MM.1S (cell line): ENCODE data around the gene ZBTB46.

ENCODE experiments used
- DNase-seq: peaks from one replicate; pipeline ENCODE4 v3.0.0-alpha.2; 2015
- H2AFZ ChIP-seq: fragments of 300-600 bp; sonication (generic); 2 replicates; pipeline ENCODE4 v1.6.0; 2016; ENCODE audit warnings: antibody characterized with exemption, low read length
- H3F3A ChIP-seq: fragments of 300-600 bp; sonication (generic); 2 replicates; pipeline ENCODE4 v1.6.1; 2016; ENCODE audit warnings: mild to moderate bottlenecking, antibody characterized with exemption, low read length, moderate library complexity, mixed read lengths; ENCODE audit not compliant: insufficient read depth
- H3K27ac ChIP-seq: fragments of 300-600 bp; sonication (generic); 2 replicates; pipeline ENCODE4 v1.5.1; 2016; ENCODE audit warnings: mild to moderate bottlenecking, low read length
- H3K27me3 ChIP-seq: fragments of 300-600 bp; sonication (generic); replicated peaks from 2 replicates; pipeline ENCODE4 v1.6.0; 2016; ENCODE audit warnings: low read length; ENCODE audit not compliant: insufficient read depth
- H3K36me3 ChIP-seq: fragments of 300-600 bp; sonication (generic); replicated peaks from 2 replicates; pipeline ENCODE4 v1.6.1; 2016; ENCODE audit warnings: mild to moderate bottlenecking, low read length, mixed read lengths; ENCODE audit not compliant: insufficient read depth
- H3K4me1 ChIP-seq: fragments of 300-600 bp; sonication (generic); 2 replicates; pipeline ENCODE4 v1.6.1; 2016; ENCODE audit warnings: low read length, mixed read lengths
- H3K4me2 ChIP-seq: fragments of 300-600 bp; sonication (generic); 2 replicates; pipeline ENCODE4 v1.6.0; 2016; ENCODE audit warnings: low read depth, low read length
- H3K4me3 ChIP-seq: fragments of 300-600 bp; sonication (generic); 2 replicates; pipeline ENCODE4 v1.5.1; 2016; ENCODE audit warnings: low read length, mixed read lengths
- H3K79me2 ChIP-seq: fragments of 300-600 bp; sonication (generic); 2 replicates; pipeline ENCODE4 v1.6.1; 2016; ENCODE audit warnings: mixed run types, low read length, mixed read lengths
- H3K9ac ChIP-seq: fragments of 300-600 bp; sonication (generic); 2 replicates; pipeline ENCODE4 v1.6.1; 2016; ENCODE audit warnings: low read length, mixed read lengths
- H3K9me2 ChIP-seq: fragments of 300-600 bp; sonication (generic); replicated peaks from 2 replicates; pipeline ENCODE4 v1.6.1; 2016; ENCODE audit warnings: mild to moderate bottlenecking, low read length, mixed read lengths; ENCODE audit not compliant: insufficient read depth
- H3K9me3 ChIP-seq: fragments of 300-600 bp; sonication (generic); replicated peaks from 2 replicates; pipeline ENCODE4 v1.6.1; 2016; ENCODE audit warnings: mild to moderate bottlenecking, low read length, mixed read lengths; ENCODE audit not compliant: insufficient read depth
- H4K20me1 ChIP-seq: fragments of 300-600 bp; sonication (generic); 2 replicates; pipeline ENCODE4 v1.6.1; 2016; ENCODE audit warnings: mild to moderate bottlenecking, low read length, moderate library complexity, mixed read lengths; ENCODE audit not compliant: insufficient read depth
- CTCF ChIP-seq: fragments of 300-600 bp; sonication (generic); IDR thresholded peaks from 2 replicates; pipeline ENCODE4 v1.5.1; 2016; ENCODE audit warnings: antibody characterized with exemption, low read length, mixed read lengths
- EZH2 ChIP-seq: fragments of 300-600 bp; sonication (generic); optimal IDR thresholded peaks from 2 replicates; pipeline ENCODE3; 2017; ENCODE audit warnings: low read depth, mild to moderate bottlenecking, antibody characterized with exemption, low read length, mixed read lengths
- EZH2phosphoT487 ChIP-seq: fragments of 300-600 bp; sonication (generic); IDR thresholded peaks from 2 replicates; pipeline ENCODE4 v1.6.1; 2018; ENCODE audit warnings: antibody characterized with exemption, low read length

ZBTB46 gene

GRCh38 chr20:63830841-63831588 is at the start of gene ZBTB46:
TSS of gene ZBTB46 (minus strand) at chr20:63831264. CDS start at chr20:63790757, 40,507 bp downstream.
- peaks cover 5% of the 10 kb centered on the region for H3K4me1 ChIP-seq
- no peaks in the 10 kb centered on the region for H3K36me3 ChIP-seq
- H3F3A ChIP-seq, result no peaks in the 10 kb centered on the region
- peak; percentile 53 for DNase-seq
- H3K79me2 ChIP-seq, result no peaks in the 10 kb centered on the region
- TF ChIP-seq EZH2 (no peak), CTCF (no peak), EZH2phosphoT487 (no peak)
- no peak within 1 kb of the TSS for H2AFZ ChIP-seq
- H3K9ac ChIP-seq, result no peak within 1 kb of the TSS
- no peaks in the 10 kb centered on the region for H3K9me3 ChIP-seq
- H3K27me3 ChIP-seq, result peaks cover 56% of the 10 kb centered on the region
- H3K4me2 ChIP-seq, result no peak within 1 kb of the TSS
- no peak within 1 kb of the TSS for H3K4me3 ChIP-seq
- no peak within 1 kb of the TSS for H3K27ac ChIP-seq
- no peaks in the 10 kb centered on the region for H4K20me1 ChIP-seq
- H3K9me2 ChIP-seq, result no peaks in the 10 kb centered on the region

- no peak overlapping the region for H2AFZ ChIP-seq
- TF ChIP-seq EZH2, result no peak
- TF ChIP-seq CTCF, result no peak
- TF ChIP-seq EZH2phosphoT487, result no peak
- no peaks in the 10 kb centered on the region for H4K20me1 ChIP-seq
- H3K4me2 ChIP-seq, result no peak overlapping the region
- peaks cover 15% of the 10 kb centered on the region for H3K79me2 ChIP-seq
- DNase-seq, result no peak
- no peak overlapping the region for H3K9ac ChIP-seq
- H3F3A ChIP-seq, result no peaks in the 10 kb centered on the region
- H3K27ac ChIP-seq, result no peak overlapping the region
- no peaks in the 10 kb centered on the region for H3K4me1 ChIP-seq
- H3K27me3 ChIP-seq, result no peaks in the 10 kb centered on the region
- H3K9me2 ChIP-seq, result no peaks in the 10 kb centered on the region
- no peaks in the 10 kb centered on the region for H3K36me3 ChIP-seq
- no peaks in the 10 kb centered on the region for H3K9me3 ChIP-seq
- no peak overlapping the region for H3K4me3 ChIP-seq
Observed at GRCh38 chr20:63878899-63879663, 48.0 kb upstream of the ZBTB46 start.

GRCh38 chr20:63877755-63878470 is 46.8 kb upstream of the ZBTB46 start:
- no peaks in the 10 kb centered on the region for H3K36me3 ChIP-seq
- H3K9ac ChIP-seq, result no peak overlapping the region
- peaks cover 15% of the 10 kb centered on the region for H3K79me2 ChIP-seq
- DNase-seq, result no peak
- TF ChIP-seq EZH2phosphoT487 (no peak), CTCF (no peak), EZH2 (no peak)
- no peak overlapping the region for H3K27ac ChIP-seq
- no peak overlapping the region for H3K4me2 ChIP-seq
- H4K20me1 ChIP-seq, result no peaks in the 10 kb centered on the region
- no peak overlapping the region for H3K4me3 ChIP-seq
- H3K9me3 ChIP-seq, result no peaks in the 10 kb centered on the region
- H3K27me3 ChIP-seq, result no peaks in the 10 kb centered on the region
- H2AFZ ChIP-seq, result no peak overlapping the region
- H3K4me1 ChIP-seq, result no peaks in the 10 kb centered on the region
- H3F3A ChIP-seq, result no peaks in the 10 kb centered on the region
- H3K9me2 ChIP-seq, result no peaks in the 10 kb centered on the region
